Stimulated activated CD8-positive, alpha-beta memory T cell treated with anti-CD3 and anti-CD28 coated beads, Interleukin-4, amount 100 ng/mL, for 24 hours (primary cell): ENCODE results near the gene PSD4.
A peak's percentile ranks its signal among the peaks of the same experiment; 100 is the strongest.

Experiments used
- DNase-seq: peaks from one replicate; pipeline ENCODE4 v3.0.0-alpha.2; 2020; ENCODE audit warnings: low read depth

PSD4 gene

DNA sequence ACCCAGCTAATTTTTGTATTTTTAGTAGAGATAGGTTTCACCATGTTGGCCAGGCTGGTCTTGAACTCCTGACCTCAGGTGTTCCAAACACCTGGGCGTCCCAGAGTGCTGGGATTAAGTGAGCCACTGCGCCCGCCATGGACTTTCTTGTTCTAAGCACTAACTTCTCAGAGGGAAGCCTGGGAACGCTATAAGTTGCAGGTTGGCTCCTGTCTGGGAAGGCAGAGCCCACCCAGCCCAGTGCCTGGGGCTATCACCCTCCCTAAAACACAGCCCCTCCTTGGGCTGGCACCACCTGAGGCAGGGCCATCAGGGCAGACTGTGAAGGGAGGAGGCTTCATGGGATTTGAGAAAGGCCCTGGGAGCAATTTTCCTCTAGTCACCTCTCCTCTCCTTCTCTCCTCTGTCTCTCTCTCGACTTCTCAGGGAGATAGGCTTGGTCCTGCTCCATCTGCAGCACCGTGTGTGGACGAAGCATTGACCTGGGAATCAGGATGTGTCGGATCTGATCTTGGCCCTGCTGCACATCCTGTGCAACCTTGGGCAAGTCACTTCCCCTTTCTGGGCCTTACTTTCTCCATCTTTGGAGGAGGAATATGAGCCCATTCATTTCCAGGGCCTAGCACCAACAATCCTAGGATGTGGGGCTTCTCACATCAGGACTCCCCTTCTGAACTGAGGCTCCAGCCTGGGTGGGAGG is 10.9 kb downstream of the PSD4 start:
- DNase-seq = no peak

DNA sequence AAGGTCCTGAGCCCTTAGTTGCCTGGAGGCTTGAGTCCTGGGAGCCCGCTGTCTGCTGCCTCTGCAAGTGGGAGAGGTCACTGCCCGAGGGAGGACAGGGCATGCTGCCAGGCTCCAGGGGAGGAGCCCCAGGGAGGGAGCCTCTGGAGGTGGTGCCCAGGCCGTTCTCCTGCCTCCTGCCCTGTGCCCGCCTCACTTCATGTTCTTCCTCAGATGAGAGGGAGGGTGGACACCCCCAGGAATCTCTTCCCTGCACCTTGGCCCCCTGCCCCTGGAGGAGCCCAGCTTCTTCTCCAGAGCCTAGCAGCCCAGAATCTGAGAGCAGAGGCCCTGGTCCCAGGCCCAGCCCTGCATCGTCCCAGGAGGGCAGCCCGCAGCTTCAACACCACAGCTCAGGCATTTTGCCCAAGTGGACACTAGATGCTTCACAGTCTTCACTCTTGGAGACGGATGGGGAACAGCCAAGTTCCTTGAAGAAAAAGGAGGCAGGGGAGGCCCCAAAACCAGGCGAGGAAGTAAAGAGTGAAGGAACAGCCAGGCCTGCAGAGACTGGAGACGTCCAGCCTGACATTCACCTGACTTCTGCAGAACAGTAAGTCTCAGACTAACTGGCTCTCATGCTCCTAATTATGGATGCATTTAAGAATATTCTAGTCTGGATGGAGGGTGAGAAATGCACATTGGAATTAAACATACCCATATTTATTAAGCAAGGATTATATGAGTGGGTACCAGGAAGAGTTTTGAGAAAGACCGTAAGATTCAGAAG is 12.1 kb downstream of the PSD4 start:
- DNase-seq = no peak

DNA sequence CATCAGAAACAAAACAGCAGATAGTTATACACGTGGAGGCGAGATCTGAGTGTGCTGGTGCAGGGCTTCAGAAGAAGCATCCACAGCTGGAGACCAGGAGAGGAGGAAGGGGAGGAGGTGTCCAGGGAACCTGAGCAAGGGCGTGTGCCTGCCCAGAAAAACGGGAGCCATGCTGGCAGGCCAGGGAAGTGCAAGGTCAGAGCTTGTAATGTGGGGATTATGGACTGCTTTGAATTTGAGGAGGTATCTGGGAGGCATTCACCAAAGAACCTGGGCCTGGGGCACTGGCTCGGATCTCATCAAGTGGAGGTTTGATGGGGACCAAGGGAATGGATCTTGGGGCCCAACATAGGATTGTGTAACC is 12.6 kb downstream of the PSD4 start:
- DNase-seq = no peak

DNA sequence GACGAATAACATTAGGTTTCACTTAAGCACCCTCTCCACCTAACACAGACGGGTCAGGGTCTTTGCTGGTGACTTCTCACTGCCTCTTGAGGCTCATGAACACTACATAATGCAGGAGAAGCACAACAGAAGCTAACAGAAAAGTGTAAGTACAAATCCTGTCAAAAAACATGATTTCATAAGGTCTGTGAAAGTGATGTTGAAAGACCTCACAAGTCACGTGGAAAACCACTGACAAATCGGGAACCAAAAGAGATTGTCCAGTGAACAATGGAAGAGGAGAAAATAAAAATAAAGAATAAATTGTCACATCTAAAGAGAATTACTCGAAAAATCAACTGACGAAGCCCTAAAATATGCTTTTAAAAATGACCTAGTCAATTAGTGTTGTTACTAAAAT is 14.0 kb downstream of the PSD4 start:
- DNase-seq = no peak

DNA sequence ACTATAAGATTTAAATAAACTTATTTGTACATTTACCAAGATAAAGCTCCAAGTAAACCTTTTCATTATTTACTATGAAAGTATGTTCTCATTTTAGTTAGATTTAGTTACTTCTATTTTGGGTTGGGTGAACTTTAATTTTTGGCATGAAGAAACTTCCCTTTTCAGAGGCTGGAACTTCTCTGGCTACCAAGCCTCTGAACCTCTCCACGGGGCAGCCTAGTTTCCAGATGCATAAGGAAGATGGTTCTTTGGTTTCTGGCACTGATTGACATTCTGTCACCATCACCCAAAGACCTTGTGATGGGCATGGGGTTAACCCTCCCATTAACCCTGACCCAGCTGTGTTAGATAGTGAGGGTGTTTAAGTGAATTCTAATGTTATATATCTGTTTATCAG is 17.1 kb downstream of the PSD4 start:
- no peak for DNase-seq

DNA sequence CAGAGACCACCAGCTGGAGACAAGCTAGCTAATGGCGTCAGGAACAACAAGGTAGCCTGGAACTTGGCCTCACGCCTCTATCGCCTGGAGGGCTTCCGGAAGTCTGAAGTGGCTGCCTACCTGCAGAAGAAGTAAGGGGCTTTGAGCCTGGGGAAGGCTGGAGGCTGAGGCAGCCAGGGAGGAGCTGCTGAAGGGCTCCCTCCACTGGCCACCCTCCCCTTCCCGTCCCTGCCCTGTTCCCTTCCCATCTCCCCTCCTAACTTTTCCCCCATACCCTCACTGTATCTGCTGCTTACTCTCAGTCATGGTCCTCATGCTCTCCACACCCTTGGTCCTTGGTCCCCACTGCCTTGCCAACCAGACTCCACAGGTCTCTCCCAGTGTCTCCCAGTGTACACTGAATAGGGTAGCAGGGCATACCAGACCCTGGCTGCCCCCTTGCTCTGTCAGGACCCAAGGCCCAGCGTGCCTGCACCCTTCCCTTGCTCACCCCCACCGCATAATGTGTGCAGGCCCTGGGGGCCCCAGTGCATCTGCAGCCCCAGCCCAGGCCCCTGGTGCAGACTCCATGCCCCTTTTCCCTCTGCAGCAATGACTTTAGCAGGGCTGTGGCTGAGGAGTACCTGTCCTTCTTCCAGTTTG is 18.8 kb downstream of the PSD4 start:
- no peak for DNase-seq

DNA sequence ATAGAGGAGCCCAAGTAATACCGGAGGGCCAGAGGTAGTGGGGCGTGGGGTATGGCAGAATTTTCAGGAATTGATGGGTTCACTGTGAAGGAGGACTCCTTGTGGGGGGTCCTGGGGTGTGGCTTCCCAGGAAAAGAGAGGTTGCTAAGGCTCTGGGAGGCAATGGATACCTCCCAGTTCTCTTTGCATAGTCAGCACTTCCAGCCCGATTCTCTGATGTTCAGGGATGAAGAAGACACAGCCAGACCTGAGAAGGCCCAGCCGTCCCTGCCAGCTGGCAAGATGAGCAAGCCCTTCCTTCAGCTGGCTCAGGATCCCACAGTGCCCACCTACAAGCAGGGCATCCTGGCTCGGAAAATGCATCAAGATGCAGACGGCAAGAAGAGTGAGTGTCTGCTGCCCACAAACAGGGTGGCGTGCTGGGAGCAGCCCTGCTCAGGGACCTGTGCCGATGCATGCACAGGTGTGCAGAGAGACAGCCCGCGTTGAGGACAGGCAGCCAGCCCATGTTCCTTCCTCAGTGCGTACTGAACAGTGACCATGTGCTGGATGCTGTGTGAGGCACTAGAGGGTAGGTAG is 22.2 kb downstream of the PSD4 start:
- no peak for DNase-seq

DNA sequence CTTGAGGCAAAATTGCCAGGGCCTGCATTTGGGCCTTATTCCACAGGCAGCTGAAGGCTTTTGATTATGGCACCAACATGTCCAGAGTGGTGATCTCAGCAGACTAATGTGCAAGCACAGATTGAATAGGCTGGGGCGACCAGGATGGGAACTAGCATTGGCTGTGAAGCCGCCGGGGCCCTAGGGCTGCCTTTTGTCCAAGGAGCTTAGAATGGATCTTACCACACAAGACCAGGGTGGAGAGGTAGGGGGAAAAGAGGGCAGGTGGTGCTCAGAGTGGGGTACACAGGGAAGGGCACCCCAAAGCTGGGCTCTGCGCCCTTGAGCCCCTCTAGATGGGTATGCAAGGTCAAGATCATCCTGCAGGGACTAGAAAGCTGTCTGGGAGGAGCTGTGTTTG is 23.1 kb downstream of the PSD4 start:
- DNase-seq = no peak

DNA sequence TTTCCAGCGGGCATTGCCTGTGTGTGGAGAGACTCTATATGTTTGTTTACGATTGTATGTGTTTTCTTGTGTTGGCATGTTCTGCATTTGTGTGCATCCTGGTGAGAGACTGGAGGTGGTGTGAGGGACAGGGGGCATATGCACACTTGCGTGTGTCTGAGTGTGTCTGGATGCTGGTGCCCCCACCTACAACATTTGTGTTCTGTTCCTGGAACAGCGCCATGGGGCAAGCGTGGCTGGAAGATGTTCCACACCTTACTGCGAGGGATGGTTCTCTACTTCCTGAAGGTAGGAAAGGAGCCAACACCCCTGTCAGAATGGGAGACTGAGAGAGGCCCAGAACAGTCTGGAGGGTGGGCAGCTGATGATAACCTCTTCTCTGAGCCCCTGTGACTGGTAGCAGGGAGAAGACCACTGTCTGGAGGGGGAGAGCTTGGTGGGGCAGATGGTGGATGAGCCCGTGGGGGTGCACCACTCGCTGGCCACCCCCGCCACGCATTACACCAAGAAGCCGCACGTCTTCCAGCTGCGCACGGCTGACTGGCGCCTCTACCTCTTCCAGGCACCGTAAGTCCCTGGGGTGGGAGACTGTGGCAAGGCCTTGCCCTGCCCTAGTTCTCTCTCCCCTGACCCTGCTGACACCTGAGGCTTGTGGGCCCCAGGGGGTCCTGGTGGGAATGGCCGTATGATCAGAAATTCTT is 23.7 kb downstream of the PSD4 start:
- DNase-seq = no peak

DNA sequence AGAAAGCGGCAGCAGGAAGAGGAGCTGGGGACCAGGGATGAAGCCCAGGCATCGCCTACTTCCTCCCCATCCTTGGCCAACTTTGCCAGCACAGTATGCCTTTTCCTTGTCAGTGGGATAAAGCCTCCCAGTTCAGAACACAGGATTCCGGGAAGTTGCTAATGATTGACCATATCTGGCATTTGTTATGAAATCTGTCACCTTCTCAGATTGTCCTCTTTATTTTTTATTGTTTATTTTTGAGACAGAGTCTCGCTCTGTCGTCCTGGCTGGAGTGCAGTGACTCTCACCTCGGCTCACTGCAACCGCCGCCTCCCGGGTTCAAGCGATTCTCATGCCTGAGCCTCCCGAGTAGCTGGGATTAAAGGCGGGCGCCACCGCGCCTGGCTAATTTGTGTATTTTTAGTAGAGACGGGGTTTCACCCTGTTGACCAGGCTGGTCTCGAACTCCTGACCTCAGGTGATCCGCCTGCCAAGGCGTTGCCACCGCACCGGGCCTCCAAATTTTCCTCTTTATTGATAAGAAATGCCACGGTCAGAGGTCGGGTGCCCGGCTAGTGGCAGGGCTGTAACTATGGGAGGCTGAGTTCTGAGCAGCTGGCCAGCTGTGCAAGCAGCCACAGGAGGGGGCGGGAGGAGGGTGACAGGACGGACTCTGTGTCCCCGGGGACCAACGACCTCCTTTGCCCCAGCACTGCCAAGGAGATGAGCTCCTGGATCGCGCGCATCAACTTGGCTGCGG is 24.4 kb downstream of the PSD4 start:
- DNase-seq = no peak

DNA sequence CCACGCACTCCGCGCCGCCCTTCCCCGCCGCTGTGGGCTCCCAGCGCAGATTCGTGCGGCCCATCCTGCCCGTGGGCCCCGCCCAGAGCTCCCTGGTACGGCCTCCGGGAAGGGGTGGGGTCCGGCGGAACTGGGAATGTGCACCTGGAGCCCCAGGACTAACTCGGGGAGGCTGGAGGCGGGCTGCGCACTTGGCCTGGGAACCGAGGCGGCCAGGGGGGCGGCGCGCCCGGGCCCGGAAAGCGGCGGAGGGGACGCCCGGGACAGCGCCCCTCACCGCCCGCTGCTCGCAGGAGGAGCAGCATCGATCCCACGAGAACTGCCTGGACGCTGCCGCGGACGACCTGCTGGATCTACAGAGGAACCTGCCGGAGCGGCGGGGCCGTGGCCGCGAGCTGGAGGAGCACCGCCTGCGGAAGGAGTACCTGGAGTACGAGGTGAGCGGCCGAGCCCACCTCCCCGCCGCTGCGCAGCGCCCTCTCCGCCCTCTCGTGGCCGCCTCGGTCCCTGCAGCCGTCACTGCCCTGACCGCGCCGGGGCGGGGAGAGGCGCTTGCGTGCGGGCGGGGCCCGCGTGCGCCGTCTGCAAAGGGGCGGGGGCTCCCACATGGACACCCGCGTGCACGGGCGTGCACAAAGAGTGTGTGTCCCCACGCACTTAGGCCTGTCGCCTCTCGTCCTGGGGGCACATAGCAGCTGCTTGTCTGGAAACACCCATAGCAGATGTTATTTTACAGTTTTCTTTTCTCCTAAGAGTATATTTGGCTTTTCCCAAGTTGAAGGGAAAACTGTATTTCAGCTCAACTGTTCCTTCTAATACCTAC is 25.2 kb downstream of the PSD4 start:
- peak; percentile 68 for DNase-seq

DNA sequence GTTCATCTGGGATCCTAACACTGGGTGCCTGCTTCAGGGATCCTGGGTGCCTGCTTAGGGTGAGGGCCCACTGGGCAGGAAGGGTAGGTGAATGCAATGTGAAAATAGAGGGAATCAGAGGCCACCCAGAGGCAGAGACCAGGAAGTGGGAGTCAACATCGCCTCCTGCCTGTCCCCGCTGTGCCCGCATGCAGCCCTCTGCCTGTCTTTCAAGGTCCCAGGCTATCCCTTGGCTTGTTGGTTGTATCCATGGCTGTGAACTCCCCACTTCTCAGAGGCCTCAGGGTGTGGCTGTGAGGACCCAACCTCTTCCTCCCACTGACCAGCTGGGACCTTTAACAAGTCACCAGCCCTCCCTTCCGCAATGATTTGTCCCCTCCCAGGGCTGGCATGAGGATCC is 26.5 kb downstream of the PSD4 start:
- DNase-seq = no peak

DNA sequence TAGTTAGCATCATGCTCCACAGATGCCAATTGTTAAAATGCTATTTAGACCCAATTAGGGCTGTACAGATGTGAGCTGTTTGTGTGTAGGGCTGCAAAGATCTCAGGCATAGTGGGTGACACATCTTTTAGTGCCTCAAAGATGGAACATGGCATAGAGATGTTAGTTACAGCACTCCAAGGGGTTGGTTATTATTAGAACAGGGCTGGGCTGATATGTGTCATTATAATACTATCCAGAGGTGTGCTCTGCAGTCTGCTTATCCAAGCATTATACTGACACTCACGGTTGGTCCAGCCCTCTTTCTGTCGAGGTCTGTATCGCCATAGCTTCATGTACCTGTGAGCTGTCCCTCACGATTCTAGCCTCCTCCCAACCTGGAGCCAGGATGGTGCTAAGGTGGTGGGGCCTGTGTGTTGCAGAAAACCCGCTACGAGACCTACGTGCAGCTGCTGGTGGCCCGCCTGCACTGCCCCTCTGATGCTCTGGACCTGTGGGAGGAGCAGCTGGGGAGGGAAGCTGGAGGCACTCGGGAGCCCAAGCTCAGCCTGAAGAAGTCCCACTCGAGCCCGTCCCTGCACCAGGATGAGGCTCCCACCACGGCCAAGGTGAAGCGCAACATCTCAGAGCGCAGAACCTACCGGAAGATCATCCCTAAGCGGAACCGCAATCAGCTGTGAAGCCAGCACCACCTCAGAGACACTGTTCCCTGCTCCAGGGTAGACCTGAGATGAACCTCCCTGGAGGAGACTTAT is 27.1 kb downstream of the PSD4 start:
- no peak for DNase-seq

DNA sequence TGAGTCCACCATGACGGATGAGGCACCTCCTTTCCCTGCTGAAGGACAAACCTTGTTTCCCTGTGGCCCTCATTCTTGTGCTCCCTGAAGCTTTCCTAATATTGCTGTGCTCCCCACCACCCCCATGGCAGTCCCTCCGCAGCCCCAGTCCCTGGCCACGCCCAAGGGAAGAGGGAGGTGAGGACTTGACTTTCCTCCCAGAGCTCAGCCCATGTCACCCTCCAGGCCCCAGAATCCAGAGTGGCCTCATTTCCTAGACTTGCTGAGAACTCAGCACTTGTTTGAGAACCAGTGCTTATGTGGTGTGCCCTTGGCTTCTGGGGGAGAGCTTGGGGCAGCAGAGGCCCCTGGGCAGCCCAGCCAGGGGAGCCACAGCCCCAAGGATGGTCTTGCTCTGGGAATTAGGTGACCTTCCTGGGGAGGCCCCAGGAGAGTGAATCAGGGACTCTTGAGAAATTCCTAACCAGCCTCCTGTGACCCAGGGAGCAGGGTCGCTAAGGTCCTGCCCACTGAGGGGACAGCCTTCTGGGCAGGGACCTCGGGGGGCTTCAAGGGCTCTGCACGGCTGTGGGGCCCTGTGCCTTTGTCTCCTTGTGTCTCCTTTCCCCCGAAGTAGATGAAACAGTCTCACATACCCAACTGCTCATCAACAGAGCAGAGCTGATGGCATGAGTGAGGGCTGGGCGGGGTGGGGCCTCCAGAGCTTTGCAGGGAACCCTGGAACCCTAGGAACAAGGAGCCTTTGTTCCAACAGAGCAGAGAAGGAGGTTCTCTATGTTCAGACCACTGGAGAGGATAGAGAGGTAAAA is 27.9 kb downstream of the PSD4 start:
- no peak for DNase-seq

DNA sequence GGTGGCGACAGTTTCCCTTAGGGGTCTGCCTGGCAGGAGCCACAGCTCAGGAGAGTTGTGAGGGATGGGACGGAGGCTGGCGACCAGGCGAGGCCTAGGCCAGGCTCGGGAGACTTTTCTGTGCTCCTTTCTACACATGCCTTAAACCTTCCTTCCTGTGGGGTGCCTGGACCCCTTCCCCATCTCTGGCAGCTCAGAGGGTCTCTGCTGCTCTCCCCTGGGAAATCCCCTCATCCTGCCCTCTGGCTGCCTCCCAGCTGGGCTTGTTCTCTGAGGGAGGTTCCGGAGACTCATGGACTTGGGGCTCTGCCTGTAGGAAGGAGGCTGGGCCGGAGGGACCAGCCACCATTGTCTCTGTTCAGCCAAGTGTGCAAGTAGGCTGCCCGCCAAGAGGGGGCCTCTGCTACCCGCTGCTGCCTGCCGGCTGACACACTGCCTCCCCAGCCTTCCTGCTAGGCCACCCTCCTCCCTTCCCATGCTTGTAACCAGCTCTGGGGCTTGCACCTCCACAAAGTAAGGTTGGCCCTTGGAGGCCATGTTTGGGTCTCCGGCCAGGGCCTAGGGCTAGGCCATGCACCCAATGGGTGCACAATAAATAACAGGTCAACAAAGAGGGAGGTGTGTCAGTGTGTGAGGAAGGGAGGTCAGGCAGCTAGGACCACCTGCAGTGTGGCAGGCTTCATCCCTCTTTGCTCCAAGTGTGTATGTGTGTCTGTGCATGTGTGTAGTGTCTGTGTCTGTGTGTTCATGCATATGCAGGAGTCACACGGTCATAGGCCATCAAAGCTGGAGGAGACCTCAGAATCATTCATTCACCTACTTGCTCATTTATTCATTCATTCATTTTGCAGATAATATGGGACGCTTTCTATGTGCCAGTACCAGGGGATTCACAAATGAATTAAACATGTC is 28.8 kb downstream of the PSD4 start:
- DNase-seq = no peak

DNA sequence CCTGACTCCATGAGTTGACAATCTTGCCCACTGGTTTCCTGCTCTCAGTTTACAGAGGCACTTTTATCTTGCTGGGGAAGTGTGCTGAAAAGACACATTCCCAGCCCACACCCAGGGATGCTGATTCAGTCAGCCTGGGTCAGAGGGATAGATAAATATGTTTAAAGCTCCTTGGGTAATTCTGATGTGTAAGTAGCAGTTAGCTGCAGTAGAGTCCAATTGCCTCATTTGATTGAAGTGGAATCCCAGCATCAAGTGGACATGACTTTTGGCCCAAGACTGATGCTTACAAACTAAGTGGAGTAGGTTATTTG is 29.4 kb downstream of the PSD4 start:
- no peak for DNase-seq

DNA sequence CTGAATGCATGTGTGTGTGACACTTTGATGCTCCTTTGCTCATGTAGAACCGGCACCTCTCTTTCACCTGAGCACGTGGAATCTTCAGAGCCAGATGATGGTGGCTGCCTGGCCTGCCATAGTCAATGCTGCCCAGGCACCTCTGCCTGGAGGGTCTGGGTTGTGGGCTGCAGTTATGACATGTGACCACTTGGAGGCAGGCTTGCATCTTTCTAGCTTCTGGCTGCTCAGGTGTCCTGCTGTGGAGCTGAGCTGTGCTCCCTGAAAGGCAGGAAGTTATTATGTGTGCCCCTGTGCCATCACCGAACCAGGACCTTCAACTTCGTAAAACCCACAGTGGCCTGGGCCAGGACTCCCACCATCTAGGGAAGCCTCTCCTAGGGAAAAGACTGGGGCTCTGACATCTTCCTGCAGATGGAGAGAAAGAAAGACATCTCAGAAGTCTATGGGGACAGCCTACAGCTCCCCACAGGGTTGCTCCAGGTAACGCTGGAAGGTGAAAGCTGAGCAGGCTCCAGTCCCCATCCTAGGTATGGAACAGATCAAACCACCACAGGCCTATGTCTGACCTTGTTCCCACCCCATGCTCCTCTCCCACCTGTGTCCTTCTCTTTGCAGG is 30.2 kb downstream of the PSD4 start:
- peak; percentile 59 for DNase-seq

DNA sequence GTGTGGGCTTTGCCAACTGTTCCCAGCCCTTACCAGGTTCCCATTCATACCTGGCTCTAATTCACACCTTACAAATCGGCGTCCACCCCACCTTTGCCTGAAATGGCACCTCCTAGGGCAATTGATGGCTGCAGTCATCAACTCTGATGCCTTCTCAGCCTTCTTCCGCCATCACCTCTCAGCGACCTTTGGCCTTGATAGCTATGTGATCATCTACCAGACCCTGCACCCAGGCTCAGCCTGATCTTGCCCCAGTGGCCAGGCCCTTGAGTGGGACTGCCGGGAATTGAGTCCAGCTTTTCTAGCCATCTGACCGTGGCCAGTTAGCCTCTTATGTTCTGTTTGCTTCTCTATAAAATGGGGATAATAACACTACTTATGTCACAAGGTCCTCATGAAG is 32.5 kb downstream of the PSD4 start:
- DNase-seq = no peak
